Measurements from ENCODE around the gene FBXW12.

GRCh38 chr3:48435774-48436476, 63.9 kb downstream of the FBXW12 start:
- TF ChIP-seq CTCF (IDR thresholded peaks at IDR 0.05 in 2 of 3, conservative IDR thresholded peaks at IDR 0.05 in 1 of 3; ENCODE audit: borderline replicate concordance in 1 of 3, insufficient read depth in 1 of 3, low read depth in 2 of 3, low read length in 2 of 3) (peak in 2 of 3 experiments; percentile 100; a peak in 4 of 6 replicates), JUND (IDR thresholded peaks at IDR 0.05) (no peak), EZH2 (IDR thresholded peaks at IDR 0.05) (no peak), CBX3 (IDR thresholded peaks at IDR 0.05; ENCODE audit: low read depth) (no peak), CEBPB (IDR thresholded peaks at IDR 0.05; ENCODE audit: low read depth) (no peak)

Measured in HCT116 (cell line).